HFF-Myc (cell line): ENCODE data around the gene ZNF606.
"Not testable (repeated sequence)": the region's sequence is repeated elsewhere in the genome, so short reads cannot be mapped to it uniquely, and the experiment has no call there.

Experiments used
- DNase-seq: peaks from one replicate; pipeline ENCODE4 v3.0.0-alpha.2; 2011; ENCODE audit warnings: low read depth; ENCODE audit errors: extremely low read depth
- H3K4me3 ChIP-seq: replicated peaks from 2 replicates; pipeline ENCODE4 v1.5.1; 2011; ENCODE audit warnings: low read depth, mild to moderate bottlenecking, control low read depth, low read length
- TF ChIP-seq, protein P1 (sequence below): IDR thresholded peaks from 2 replicates; pipeline ENCODE4 v1.5.1; 2012; ENCODE audit warnings: mild to moderate bottlenecking, low read depth, low read length, control low read depth; ENCODE audit errors: missing control alignments

ZNF606 gene

GRCh38 chr19:58014141-58014540 is 11.5 kb upstream of the ZNF606 start:
- no peak overlapping the region for H3K4me3 ChIP-seq
- TF ChIP-seq, protein P1, sequence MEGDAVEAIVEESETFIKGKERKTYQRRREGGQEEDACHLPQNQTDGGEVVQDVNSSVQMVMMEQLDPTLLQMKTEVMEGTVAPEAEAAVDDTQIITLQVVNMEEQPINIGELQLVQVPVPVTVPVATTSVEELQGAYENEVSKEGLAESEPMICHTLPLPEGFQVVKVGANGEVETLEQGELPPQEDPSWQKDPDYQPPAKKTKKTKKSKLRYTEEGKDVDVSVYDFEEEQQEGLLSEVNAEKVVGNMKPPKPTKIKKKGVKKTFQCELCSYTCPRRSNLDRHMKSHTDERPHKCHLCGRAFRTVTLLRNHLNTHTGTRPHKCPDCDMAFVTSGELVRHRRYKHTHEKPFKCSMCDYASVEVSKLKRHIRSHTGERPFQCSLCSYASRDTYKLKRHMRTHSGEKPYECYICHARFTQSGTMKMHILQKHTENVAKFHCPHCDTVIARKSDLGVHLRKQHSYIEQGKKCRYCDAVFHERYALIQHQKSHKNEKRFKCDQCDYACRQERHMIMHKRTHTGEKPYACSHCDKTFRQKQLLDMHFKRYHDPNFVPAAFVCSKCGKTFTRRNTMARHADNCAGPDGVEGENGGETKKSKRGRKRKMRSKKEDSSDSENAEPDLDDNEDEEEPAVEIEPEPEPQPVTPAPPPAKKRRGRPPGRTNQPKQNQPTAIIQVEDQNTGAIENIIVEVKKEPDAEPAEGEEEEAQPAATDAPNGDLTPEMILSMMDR: no peak
- no peak for DNase-seq

GRCh38 chr19:58010507-58010906 is 7.9 kb upstream of the ZNF606 start:
- DNase-seq: no peak
- TF ChIP-seq, protein P1: no peak
- H3K4me3 ChIP-seq: no peak overlapping the region

DNA sequence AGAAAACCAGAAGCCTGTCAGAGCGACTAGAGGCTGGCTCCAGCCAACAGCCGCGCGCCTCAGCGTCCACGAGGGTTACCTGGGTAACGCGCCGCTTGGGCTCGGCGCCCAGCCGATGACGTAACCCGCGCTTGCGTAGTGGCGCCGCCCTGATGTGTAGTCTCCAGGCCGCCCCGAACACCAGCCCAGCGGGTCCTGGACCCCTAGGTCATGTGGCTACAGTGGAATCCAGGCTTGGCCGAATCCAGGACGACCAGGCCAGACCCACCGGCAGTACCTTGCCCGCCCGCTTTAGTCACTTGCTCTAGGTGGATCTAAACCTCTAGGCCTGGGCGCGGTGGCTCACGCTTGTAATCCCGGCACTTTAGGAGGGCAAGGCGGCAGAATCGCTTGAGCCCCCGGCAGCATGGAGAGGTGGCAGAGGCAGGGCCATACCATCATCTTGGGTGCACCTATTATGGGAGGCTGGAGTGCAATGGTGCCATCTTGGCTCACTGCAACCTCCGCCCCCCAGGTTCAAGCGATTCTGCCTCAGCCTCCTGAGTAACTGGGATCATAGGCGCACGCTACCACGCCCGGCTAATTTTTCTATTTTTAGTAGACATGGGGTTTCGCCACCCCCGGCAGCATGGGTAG is 7.2 kb upstream of the ZNF606 start:
- peak overlapping the region; percentile 33 for H3K4me3 ChIP-seq
- DNase-seq: peak; percentile 37
- TF ChIP-seq, protein P1: no peak

GRCh38 chr19:58009301-58009665 is 6.7 kb upstream of the ZNF606 start:
- no peak for DNase-seq
- TF ChIP-seq, protein P1: no peak
- H3K4me3 ChIP-seq: peak overlapping the region; percentile 33

- not testable (repeated sequence) for DNase-seq, H3K4me3 ChIP-seq
Measured at GRCh38 chr19:58008877-58009276, 6.3 kb upstream of the ZNF606 start.

DNA sequence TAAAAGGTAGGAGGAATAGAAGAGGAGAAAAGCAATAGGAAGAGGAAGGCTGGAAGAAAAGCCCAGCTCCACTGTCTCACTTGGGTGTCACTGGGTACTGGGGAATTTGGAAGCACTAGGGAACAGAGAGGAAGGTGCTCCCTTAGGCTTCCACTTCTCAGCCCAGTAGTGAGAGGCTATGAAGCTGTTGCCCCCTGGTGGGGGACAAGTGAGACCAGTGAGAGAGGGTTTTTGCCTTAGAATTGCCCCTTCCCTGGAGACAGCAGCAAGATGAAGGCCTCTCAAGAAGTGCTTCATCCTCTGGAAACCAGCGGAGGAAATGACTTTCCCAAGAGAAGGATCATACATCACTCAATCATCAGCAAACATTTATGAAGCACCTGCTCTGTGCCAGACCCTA is 4.7 kb upstream of the ZNF606 start:
- no peak for DNase-seq
- TF ChIP-seq, protein P1: peak; percentile 11
- no peak overlapping the region for H3K4me3 ChIP-seq

DNA sequence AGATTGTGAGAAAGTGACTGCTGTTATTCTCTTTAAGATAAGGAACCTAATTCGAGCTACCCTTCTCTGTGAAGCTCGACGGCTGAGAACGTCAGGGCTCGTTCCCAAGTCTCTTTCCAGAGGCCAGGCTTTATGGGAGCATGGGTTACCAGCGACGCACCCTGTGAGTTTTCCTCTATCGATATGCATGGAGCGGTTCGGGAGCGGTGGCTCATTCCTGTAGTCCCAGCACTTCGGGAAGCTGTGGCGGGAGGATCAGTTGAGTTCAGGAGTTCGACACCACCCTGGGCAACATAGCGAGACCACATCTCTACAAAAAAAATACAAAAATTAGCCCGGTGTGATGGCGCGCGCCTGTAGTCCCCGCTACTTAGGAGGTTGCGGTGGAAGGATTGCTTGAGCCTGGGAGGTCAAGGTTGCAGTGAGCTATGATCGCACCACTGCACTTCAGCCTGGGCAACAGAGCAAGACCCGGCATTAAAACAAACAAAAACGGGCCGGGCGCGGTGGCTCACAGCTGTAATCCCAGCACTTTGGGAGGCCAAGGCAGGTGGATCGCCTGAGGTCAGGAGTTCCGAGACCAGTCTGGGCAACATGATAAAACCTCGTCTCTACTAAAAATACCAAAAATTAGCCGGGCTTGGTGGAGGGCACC is 681 bp upstream of the ZNF606 start:
- TF ChIP-seq, protein P1: no peak
- DNase-seq: no peak
- peak overlapping the region; percentile 75 for H3K4me3 ChIP-seq
